ENCODE results near the gene DDX3X. TPM values are rescaled to one million over a fixed set of nuclear protein-coding genes. Genes with fewer than 3 reads are reported as not detected.
A peak's percentile ranks its signal among the peaks of the same experiment; 100 is the strongest.

The DDX3X gene
- total and polyA plus RNA-seq, 2 of the 13 experiments (the other 11 are each of a cell fraction or from before 2014, with no cell fraction given) = 53.5 to 239 TPM

DNA sequence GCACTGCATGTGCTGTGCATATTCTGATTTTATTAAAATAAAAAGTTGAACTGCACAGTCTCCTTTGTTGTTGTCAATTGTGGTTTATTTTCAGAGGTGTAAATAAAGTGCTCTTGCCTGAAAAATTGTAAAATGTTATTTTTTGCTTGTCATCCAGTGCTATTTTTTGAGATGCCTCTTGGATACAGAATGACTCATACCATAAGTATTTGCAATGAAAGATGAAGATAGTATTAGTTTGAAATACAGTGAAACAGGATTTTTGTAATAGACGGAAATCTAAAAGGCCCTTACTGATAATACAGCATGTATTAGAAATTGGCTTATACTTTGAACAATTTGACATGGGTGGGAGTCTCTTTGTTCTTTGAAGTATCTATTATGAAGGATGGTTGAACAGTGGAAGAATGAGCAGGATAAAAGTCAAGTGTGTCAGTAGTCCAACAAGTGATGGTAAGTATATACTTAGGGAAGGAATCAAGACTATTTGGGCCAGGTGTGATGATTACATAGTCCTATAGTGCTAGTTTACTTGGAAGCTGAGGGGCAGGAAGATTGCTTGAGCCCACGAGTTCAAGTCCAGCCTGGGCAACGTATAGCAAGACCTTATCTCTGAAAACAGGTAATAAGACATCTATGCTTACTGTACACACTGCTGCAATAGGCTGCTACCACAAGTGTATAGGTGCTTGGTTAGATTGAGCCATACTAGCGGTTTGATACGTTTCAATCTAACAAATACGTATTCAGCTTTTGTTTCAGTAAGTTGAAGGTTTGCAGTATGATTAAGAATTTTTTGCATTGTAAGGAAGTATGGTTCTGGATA, 16.4 kb downstream of the DDX3X start (continued):
- no peak for TF ChIP-seq ZNF446 (CRISPR knock-in tag; IDR thresholded peaks at IDR 0.05)
- TF ChIP-seq TCF12 (IDR thresholded peaks at IDR 0.05) = no peak
- no peak for TF ChIP-seq TCF12 (CRISPR knock-in tag; IDR thresholded peaks at IDR 0.05)
- TF ChIP-seq ZC3H13 (CRISPR knock-in tag; IDR thresholded peaks at IDR 0.05) = no peak
- TF ChIP-seq ZBTB7B (CRISPR knock-in tag; IDR thresholded peaks at IDR 0.05) = no peak
- TF ChIP-seq SSRP1 (CRISPR knock-in tag; IDR thresholded peaks at IDR 0.05) = peak; percentile 94
- TF ChIP-seq FOSL1 (CRISPR knock-in tag; IDR thresholded peaks at IDR 0.05; ENCODE audit: borderline replicate concordance) = no peak
- TF ChIP-seq HOXA9 (CRISPR knock-in tag; IDR thresholded peaks at IDR 0.05; ENCODE audit: borderline replicate concordance) = no peak
- no peak for TF ChIP-seq NR2F6 (IDR thresholded peaks at IDR 0.05)
- no peak for TF ChIP-seq NR2F6 (CRISPR knock-in tag; IDR thresholded peaks at IDR 0.05)
- TF ChIP-seq CREM (IDR thresholded peaks at IDR 0.05) = no peak
- no peak for TF ChIP-seq CREM (CRISPR knock-in tag; IDR thresholded peaks at IDR 0.05)
- TF ChIP-seq, protein P1, sequence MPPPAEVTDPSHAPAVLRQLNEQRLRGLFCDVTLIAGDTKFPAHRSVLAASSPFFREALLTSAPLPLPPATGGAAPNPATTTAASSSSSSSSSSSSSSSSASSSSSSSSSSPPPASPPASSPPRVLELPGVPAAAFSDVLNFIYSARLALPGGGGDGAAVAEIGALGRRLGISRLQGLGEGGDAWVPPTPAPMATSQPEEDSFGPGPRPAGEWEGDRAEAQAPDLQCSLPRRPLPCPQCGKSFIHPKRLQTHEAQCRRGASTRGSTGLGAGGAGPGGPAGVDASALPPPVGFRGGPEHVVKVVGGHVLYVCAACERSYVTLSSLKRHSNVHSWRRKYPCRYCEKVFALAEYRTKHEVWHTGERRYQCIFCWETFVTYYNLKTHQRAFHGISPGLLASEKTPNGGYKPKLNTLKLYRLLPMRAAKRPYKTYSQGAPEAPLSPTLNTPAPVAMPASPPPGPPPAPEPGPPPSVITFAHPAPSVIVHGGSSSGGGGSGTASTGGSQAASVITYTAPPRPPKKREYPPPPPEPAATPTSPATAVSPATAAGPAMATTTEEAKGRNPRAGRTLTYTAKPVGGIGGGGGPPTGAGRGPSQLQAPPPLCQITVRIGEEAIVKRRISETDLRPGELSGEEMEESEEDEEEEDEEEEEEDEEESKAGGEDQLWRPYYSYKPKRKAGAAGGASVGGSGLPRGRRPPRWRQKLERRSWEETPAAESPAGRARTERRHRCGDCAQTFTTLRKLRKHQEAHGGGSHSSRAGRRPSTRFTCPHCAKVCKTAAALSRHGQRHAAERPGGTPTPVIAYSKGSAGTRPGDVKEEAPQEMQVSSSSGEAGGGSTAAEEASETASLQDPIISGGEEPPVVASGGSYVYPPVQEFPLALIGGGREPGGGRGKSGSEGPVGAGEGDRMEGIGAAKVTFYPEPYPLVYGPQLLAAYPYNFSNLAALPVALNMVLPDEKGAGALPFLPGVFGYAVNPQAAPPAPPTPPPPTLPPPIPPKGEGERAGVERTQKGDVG (CRISPR knock-in tag; IDR thresholded peaks at IDR 0.05; ENCODE audit: borderline replicate concordance) = no peak
- TF ChIP-seq, protein P2, sequence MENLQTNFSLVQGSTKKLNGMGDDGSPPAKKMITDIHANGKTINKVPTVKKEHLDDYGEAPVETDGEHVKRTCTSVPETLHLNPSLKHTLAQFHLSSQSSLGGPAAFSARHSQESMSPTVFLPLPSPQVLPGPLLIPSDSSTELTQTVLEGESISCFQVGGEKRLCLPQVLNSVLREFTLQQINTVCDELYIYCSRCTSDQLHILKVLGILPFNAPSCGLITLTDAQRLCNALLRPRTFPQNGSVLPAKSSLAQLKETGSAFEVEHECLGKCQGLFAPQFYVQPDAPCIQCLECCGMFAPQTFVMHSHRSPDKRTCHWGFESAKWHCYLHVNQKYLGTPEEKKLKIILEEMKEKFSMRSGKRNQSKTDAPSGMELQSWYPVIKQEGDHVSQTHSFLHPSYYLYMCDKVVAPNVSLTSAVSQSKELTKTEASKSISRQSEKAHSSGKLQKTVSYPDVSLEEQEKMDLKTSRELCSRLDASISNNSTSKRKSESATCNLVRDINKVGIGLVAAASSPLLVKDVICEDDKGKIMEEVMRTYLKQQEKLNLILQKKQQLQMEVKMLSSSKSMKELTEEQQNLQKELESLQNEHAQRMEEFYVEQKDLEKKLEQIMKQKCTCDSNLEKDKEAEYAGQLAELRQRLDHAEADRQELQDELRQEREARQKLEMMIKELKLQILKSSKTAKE (CRISPR knock-in tag; IDR thresholded peaks at IDR 0.05; ENCODE audit: borderline replicate concordance) = no peak
- TF ChIP-seq KMT2A (CRISPR knock-in tag; IDR thresholded peaks at IDR 0.05) = no peak
- no peak for TF ChIP-seq SETDB1 (CRISPR knock-in tag; IDR thresholded peaks at IDR 0.05; ENCODE audit: borderline replicate concordance)
- TF ChIP-seq YEATS2 (CRISPR knock-in tag; IDR thresholded peaks at IDR 0.05; ENCODE audit: borderline replicate concordance) = no peak
- no peak for TF ChIP-seq MEIS1 (CRISPR knock-in tag; IDR thresholded peaks at IDR 0.05; ENCODE audit: borderline replicate concordance)
- no peak for TF ChIP-seq HIVEP1 (CRISPR knock-in tag; IDR thresholded peaks at IDR 0.05)
- no peak for TF ChIP-seq RNF2 (conservative IDR thresholded peaks at IDR 0.05; ENCODE audit: low read depth)
- TF ChIP-seq, protein P3, sequence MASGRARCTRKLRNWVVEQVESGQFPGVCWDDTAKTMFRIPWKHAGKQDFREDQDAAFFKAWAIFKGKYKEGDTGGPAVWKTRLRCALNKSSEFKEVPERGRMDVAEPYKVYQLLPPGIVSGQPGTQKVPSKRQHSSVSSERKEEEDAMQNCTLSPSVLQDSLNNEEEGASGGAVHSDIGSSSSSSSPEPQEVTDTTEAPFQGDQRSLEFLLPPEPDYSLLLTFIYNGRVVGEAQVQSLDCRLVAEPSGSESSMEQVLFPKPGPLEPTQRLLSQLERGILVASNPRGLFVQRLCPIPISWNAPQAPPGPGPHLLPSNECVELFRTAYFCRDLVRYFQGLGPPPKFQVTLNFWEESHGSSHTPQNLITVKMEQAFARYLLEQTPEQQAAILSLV (CRISPR knock-in tag; IDR thresholded peaks at IDR 0.05; ENCODE audit: borderline replicate concordance) = no peak
- TF ChIP-seq LCORL (IDR thresholded peaks at IDR 0.05) = no peak
- TF ChIP-seq LCORL (CRISPR knock-in tag; IDR thresholded peaks at IDR 0.05) = no peak
- no peak for TF ChIP-seq AHR (CRISPR knock-in tag; IDR thresholded peaks at IDR 0.05)

All from HepG2 (cell line).